NCI-H510A (cell line): ENCODE results near the gene CCT3.
"Not testable (repeated sequence)": the region's sequence is repeated elsewhere in the genome, so short reads cannot be mapped to it uniquely, and the experiment has no call there.

Experiments
- DNase-seq: peaks from one replicate; lab custom pipeline; 2025; lab: John Stamatoyannopoulos, UW

Gene CCT3

GRCh38 chr1:156338180-156338976 lies at the start of gene CCT3, which contains the start of gene TSACC:
Gene CCT3, minus strand, starts transcription at chr1:156338292. Its CDS starts 108 bp downstream, at chr1:156338184.
Gene TSACC, plus strand, starts transcription at chr1:156338526. Its CDS starts 1,232 bp downstream, at chr1:156339758.
- peak; percentile 100 for DNase-seq

DNA sequence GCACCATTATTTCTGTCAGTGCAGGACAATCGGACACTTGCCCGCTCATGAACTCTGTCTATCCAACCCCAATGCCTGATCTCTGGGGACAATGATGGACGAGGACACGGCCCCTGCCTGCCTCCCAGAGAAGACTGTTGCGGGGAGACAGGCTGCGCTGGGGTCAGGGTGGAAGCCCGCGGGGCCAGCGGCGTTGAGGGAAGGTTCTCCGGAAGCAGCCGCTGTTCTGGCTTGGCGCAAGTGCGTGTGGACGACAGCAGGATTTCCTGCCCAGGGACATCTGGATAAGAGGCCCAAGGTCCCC lies 49.7 kb upstream of the CCT3 start:
- DNase-seq = no peak

DNA sequence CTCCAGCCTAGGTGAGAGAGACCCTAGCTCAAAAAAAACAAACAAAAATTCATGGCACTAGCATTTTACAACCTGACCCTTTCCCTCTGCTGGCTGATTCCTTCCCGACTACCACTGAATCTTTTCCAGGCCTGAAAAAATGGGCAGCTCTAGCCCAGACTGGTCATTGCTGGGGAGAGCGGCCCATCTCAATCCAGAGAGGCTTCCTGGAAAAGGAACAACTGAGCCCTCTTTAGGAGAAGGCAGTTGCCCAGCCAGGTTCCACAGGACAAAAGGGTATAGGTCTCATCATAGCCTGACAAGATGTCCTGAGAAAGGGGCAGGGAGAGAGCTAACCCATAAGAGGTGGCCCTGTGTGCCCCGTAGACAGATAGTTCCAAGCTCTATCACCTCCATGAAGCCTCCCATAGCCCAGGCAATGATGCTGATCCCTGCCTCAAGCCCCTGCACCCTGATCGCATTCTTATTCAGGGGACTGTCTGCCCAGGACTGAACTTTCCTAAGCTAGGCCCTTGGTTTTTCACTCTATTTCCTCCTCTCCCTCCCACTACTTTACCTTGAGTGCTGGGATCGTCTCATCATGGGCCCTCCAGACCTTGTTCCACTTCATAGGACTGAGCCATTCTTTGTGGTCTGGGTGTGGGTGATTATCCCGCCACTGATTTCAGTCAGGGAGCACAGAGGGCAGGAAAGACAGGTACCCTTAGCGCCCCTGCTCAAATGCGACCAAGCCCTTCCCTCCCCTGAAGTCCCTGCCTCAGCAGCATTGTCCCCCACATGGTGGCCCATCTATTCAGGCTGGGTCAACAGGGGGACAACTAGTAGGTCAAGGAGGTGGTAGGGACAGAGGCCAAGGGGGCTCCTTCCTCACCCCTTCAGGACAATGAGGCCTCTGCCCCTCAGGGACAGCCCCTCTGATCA lies 49.1 kb upstream of the CCT3 start:
- no peak for DNase-seq

DNA sequence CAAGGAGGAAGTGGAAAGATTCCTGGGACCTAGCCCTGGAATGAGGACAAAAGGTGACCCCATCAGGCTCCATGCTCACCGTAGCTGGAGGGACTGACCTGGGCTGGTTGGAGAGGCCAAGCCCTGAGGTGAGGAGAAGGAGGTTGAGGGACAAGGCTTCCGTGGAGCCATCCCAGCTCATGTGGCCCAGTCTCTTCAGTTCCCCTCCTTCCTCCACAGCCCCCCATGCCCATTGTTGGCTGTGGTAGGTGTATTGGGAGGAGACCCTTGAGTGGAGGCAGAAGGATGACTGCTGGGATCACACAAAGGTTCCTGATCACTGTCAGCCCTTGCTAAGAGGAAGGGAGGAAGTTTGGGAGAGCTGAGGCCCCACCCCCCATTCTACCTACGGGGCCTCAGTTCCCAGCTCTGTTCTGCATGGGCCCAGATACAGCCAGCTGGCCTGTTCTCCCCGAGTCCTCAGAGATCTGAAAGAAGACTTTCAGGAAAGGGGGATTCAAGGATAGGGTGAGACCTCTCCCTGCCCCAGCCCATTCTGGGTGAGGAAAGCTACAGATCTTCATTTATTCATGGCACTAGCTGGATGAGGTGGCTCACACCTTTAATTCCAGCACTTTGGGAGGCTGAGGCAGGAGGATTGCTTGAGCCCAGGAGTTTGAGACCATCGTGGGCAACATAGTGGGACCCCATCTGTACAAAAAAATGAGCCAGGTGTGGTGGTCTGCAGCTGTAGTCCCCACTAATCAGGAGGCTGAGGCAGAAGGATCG lies 48.2 kb upstream of the CCT3 start:
- DNase-seq = no peak

- peak; percentile 43 for DNase-seq
Measured at GRCh38 chr1:156385534-156386031, 47.5 kb upstream of the CCT3 start.

DNA sequence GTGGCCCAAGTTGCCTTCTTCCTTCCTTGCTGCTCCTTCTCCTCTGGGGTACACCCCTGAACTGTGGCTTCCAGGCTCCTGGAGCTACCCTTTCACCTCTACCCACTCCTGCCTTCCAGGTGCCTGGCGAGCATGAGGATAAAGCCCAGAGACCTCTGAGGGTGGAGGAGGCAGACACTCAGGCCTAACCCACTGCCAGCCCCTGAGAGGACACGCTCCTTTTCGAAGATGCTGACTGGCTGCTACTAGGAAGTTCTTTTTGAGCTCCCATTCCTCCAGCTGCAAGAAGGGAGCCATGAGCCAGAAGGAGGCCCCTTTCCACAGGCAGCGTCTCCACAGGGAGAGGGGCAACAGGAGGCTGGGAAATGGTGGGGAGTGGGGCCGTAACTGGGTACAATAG lies 46.6 kb upstream of the CCT3 start:
- DNase-seq = no peak

DNA sequence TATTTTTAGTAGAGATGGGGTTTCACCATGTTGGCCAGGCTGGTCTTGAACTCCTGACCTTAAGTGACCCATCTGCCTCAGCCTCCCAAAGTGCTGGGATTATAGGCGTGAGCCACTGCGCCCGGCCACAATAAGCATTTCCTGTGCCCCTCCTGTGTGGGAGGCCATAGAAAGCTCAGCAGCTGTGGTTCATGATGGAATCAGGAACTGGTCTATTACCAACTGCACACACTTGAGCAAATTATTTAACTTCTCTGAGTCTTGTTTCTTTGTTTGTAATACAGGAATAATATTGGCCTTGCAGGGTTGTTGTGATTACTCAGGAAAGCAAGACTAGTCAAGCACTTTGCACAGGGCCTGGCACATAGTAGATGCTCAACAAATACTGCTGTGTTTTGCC lies 45.9 kb upstream of the CCT3 start:
- DNase-seq = no peak

DNA sequence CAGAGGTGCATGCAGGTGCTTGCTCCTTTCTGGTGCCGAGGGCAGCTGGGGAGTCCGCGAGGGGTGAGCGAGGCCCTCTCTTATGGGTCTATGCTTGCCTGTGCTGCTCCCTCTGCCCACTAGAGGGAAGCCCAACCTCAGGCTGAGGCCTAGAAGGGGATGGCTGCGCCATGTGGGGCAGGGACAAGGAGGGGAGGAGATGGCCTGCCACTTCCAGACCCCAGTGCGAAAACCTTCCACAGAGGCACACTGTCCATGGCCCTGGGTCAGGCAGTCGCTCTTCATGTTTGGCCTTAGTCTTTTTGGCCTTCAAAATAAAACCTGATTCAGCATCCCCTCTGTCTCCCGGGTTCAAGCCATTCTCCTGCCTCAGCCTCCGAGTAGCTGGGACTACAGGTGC lies 44.9 kb upstream of the CCT3 start:
- peak; percentile 72 for DNase-seq

GRCh38 chr1:156382561-156382960 lies 44.5 kb upstream of the CCT3 start:
- DNase-seq = no peak

DNA sequence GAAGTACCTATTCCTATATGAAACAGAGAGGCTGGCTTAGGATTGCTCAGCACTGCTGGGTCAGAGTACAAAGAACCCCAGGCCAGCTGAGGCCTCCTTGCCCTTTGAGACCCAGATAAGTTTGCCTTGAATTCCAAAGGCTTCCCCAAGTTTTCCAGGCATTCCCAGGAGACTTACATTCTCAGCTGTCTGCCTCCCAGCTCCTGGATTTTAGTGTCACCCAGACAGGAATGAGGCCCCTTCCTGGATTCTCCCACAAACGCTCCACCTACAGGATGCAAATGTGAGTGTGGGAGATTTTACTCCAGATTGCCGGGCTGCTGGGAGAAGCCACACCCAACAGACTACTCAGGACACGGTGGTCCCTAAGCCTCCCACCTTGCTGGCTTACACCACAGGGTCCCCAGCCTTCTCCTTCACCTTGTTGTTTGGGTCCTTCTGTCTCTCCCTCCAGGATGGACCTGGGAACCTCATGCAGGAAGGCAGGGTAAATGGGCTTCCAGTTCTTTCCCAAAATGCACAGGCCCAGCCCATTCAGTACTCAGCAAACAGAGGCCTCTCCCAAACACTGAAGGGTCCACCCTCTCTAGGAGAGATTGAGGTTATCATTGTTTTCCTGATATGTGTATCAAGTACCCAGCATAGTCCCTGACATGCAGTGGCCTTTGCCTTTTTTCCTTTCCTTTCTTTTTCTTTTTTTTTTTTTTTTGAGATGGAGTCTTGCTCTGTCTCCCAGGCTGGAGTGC lies 41.5 kb upstream of the CCT3 start:
- DNase-seq = no peak

- no peak for DNase-seq
Measured at GRCh38 chr1:156378557-156378956, 40.5 kb upstream of the CCT3 start.

DNA sequence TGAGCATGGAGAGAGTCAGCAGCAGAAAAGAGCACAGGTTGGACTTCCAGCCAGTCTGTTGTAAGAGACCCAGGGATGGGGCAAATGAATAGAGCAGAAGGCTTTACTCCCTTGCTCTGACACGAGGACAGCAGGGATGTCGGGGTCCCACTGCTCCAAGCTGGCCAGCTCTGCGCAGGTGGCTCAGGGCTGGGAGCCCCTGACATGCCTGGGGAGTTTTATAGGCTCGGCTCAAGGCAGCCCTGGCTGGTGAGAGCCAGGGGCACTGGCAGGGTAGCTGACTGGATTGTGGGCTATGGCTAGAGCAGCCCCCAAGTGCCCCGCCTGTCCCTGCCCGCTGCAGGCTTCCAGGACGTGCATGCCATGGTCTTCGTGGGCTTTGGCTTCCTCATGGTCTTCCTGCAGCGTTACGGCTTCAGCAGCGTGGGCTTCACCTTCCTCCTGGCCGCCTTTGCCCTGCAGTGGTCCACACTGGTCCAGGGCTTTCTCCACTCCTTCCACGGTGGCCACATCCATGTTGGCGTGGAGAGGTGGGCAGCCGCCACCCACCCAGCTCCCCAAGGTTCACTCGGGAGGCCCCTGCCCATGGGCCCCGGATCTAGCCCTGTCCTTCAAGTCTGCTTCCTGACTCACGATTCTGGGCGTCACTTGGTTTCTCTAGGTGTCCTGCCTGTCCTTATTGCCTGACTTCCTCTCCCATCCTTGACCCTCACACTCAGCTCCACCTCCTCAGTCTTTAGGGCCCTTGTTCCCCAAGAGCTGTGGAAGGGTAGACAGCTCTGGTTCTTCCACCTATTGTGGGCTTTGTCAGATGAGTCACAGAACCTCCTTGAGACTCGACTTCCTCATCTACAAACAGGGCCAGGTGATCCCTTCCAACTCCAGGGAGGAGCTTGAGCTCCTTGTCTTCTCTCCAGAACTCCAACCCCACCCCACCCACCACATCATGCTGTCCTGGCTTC lies 39.1 kb upstream of the CCT3 start:
- DNase-seq = no peak

DNA sequence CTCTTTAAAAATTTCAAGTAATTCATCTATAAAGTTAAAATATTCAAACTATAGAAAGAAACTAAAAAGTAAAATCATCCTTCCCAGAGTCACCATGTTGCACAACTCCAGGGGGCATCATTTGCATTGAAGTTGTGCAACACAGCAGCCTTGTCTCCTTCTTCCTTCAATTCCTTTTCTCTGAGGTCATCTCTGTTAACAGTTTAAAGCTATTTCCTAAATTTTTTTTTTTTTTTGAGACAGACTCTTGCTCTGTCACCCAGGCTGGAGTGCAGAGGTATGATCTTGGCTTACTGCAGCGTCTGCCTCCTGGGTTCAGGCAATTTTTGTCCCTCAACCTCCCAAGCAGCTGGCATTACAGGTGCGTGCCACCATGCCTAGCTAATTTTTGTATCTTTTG lies 38.1 kb upstream of the CCT3 start:
- DNase-seq = no peak

DNA sequence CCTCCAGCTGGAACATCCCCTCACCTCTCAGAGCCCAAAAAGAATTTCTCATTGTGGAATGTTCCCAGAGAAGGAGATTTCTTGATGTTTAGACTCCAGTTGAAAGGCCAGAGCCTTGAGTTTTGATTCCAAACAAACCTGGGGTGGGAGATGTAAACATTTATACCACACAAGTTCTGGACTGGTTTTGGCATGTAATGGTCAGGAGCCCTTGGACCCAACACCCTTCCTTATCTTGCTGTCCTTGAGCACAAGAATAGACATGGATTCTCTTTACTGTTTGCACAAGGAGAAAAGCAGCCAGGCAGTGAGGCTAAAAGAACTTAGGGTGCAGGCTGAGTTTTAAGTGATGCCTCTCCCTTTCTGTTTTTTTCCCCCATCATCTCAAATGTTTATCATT lies 35.5 kb upstream of the CCT3 start:
- DNase-seq = no peak

DNA sequence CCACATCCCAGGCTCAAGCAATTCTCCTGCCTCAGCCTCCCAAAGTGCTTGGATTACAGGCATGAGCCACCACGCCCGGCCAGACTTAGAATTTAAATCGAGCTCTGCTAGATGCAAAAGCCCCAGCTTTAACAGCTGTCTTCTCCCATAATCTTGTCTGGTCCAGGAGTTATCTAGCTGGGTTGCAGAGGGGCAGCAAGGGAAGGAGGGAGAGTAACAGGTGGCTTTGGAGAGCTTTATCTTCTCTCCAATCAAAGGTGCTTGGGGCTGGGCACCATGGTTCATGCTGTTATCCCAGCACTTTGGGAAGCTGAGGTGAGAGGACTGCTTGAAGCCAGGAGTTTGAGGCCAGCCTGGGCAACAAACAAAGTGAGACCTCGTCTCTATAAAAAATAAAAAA lies 34.8 kb upstream of the CCT3 start:
- no peak for DNase-seq

GRCh38 chr1:156372265-156372586 lies 34.1 kb upstream of the CCT3 start:
- DNase-seq = no peak

GRCh38 chr1:156371553-156372264 lies 33.6 kb upstream of the CCT3 start:
- DNase-seq = no peak

- DNase-seq = not testable (repeated sequence)
Measured at GRCh38 chr1:156369685-156370286, 31.7 kb upstream of the CCT3 start.
